GM19099 (cell line): ENCODE data around the gene NOP14.

Source experiments
- POLR2A ChIP-seq: IDR thresholded peaks from 3 replicates; pipeline ENCODE4 v1.6.1; 2011; ENCODE audit warnings: low read depth; ENCODE audit not compliant: insufficient read length; ENCODE audit errors: extremely low read depth

The NOP14 gene

GRCh38 chr4:2907706-2908293 is 55.4 kb downstream of the NOP14 start:
- TF ChIP-seq POLR2A, result no peak

- TF ChIP-seq POLR2A, result no peak
These were observed 56.0 kb downstream of the NOP14 start for GRCh38 chr4:2907226-2907625.

DNA sequence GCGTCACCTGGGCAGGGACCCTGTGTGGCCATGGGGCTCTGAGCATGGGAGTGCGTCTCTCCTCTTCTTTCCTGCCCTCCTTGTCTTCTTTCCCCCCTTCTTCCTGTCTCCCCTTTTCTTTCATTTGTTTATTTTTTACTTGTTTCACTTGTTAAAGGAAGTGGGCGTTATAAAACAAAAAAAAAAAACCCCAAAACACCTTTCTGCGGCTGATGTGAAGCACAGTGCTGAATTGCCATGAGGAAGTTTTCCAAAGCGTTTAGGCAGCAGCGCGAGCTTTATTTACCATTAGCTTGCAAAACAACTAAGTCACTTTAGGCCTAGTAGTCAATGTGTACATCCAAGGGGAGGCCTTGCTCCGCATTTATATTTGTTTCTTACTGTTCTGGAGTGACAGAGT is 57.0 kb downstream of the NOP14 start:
- no peak for TF ChIP-seq POLR2A

DNA sequence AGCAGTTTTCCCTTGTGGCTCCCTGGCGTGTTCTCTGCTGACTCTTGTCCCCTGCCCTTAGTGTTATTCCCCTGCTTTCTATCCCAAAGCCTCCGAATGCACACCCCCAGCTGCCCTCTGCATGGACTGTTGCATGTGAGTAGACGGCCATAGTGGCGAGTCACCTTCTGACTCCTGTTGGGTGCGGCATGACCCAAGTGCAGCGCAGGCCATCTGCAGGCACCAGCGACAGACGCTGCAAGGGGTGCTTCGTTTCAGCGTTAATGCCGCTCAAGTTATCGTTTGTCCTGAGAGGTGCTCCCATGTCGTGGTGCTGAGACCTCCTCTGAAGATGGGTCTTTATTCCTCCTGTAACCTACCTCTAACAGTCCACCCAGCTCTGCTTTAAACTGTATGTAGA is 57.7 kb downstream of the NOP14 start:
- TF ChIP-seq POLR2A, result no peak

DNA sequence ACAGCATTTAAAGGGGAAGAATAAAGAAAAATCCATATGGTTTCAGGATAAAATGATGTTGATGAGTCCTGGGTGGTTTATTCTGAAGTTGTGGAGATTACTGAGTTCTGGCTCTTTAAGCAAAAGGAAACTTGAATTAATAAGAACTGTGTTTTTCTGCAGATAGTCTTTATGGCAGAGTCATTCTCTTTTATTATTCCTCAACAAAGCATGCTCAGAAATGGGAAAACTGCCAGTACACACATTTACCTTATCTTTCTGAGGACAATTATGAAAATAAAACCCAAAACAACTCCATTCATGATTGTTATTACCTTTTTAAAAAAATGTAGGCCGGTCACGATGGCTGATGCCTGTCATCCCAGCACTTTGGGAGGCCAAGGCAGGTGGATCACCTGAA is 61.1 kb downstream of the NOP14 start:
- no peak for TF ChIP-seq POLR2A

- no peak for TF ChIP-seq POLR2A
These were observed 62.0 kb downstream of the NOP14 start for GRCh38 chr4:2901186-2901585.

GRCh38 chr4:2900741-2901140 is 62.5 kb downstream of the NOP14 start:
- TF ChIP-seq POLR2A, result no peak

DNA sequence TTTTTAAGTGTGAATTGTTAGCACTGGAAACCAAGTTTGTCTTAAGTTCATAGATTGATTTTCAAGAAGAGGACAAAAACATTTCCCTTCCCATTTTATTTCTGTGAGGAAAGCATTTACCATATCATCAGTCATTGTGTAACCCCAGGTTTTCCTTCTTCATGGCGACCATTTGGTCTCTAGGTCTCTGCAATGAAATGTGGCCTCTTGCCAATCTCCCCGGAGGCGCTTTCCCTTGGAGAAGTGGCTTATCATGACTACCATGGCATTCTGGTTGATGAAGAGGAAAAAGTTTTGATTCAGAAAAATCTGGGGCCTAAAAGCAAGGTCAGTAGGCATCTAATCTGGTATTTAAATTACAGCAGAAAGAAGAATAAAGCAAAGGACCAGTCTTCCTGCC is 65.2 kb downstream of the NOP14 start:
- TF ChIP-seq POLR2A, result no peak

DNA sequence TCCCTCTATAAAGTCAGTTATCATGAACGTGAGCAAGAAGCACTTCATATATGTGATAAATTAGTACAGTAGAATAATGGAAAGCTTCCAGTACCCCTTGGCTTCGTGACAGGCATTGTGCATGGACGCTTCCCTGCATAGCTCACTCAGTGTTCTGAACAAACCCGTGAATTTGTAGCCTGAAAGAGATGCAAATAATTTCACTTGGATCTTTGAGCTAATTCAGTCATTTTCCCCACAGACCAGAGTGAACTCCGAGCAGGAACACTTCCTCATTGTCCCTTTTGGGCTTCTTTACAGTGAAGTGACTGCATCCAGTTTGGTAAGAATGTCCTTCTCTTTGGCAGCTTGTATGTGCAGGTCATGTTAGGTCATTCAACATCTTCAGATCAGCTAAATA is 69.4 kb downstream of the NOP14 start:
- TF ChIP-seq POLR2A, result no peak

- TF ChIP-seq POLR2A, result no peak
These were observed 71.9 kb downstream of the NOP14 start for GRCh38 chr4:2891294-2891693.

- no peak for TF ChIP-seq POLR2A
These were observed 74.3 kb downstream of the NOP14 start for GRCh38 chr4:2888886-2889285.
